Activated CD8-positive, alpha-beta T cell treated with anti-CD3 and anti-CD28 coated beads, Interleukin-2, amount 10 ng/mL, durations not matched to agents 7 days and 5 days (primary cell): ENCODE data around the gene MTREX. TPM values are rescaled to one million over a fixed set of nuclear protein-coding genes. Genes with fewer than 3 reads are reported as not detected.

Source experiments
- ATAC-seq: fragments of 150-1000 bp; cut with Tn5 transposase; one replicate; pipeline ENCODE4 v1.10.0; 2021; ENCODE audit warnings: moderate library complexity
- CTCF ChIA-PET: fragments of 350-600 bp; sonication (Branson Sonifier 250); formaldehyde crosslinking; loops from one replicate; lab custom pipeline; 2021; ENCODE audit warnings: antibody characterized with exemption; lab: Charles Lee
- POLR2A ChIA-PET: fragments of 350-600 bp; sonication (Branson Sonifier 250); formaldehyde crosslinking; loops from one replicate; lab custom pipeline; 2021; ENCODE audit warnings: antibody characterized with exemption; lab: Charles Lee
- DNase-seq: peaks from one replicate; pipeline ENCODE4 v3.0.0-alpha.2; 2020
- H3K27ac Mint-ChIP-seq: one replicate; pipeline ENCODE4 v1.8.0; 2021; ENCODE audit warnings: mild to moderate bottlenecking, mixed read lengths
- H3K27me3 Mint-ChIP-seq: one replicate; pipeline ENCODE4 v1.8.0; 2021; ENCODE audit warnings: low read depth, mixed read lengths
- H3K36me3 Mint-ChIP-seq: one replicate; pipeline ENCODE4 v1.8.0; 2021; ENCODE audit warnings: low read depth, mixed read lengths
- H3K4me1 Mint-ChIP-seq: one replicate; pipeline ENCODE4 v1.8.0; 2021; ENCODE audit warnings: low read depth, mixed read lengths
- H3K4me3 Mint-ChIP-seq: one replicate; pipeline ENCODE4 v1.8.0; 2021; ENCODE audit warnings: mild to moderate bottlenecking, mixed read lengths
- H3K9me3 Mint-ChIP-seq: one replicate; pipeline ENCODE4 v1.8.0; 2022; ENCODE audit warnings: mixed read lengths; ENCODE audit not compliant: insufficient read depth
- total RNA-seq, 2 experiments: library from RNA; stranded (reverse); gene quantifications; one replicate each; pipeline ENCODE4 v1.2.3, GENCODE V29; 2021

The MTREX gene
- total RNA-seq = 10 to 100 TPM; 61.8 to 67.1 TPM

- ChIA-PET CTCF (interaction anchor here (0.8 to 2.7 kb wide), 11 partner anchors 11 to 394 kb away, joined by 3 to 9 read pairs (median 4); no protein-coding TSS in a partner anchor), POLR2A (interaction anchor here (0.6 to 2.4 kb wide), 13 partner anchors 9 to 1624 kb away, joined by 3 to 9 read pairs (median 5); partner anchors contain the start of gene PLPP1)
- ATAC-seq (peak; percentile 98), DNase-seq (peak; percentile 93)
- no peak within 1 kb of the TSS for H3K27ac Mint-ChIP-seq
- no peaks in the 10 kb centered on the region for H3K27me3 Mint-ChIP-seq
- H3K36me3 Mint-ChIP-seq = peaks cover 24% of the 10 kb centered on the region
- H3K4me3 Mint-ChIP-seq = no peak within 1 kb of the TSS
- H3K9me3 Mint-ChIP-seq = peaks cover 4% of the 10 kb centered on the region
- peaks cover 23% of the 10 kb centered on the region for H3K4me1 Mint-ChIP-seq
These were observed at the start of gene MTREX, which contains the start of gene DHX29 for GRCh38 chr5:55307383-55308253. TSS of gene MTREX (plus strand) at chr5:55307989. CDS start at chr5:55308014, 25 bp downstream. TSS of gene DHX29 (minus strand) at chr5:55307694. CDS start at chr5:55307573, 121 bp downstream.

- Mint-ChIP-seq H3K27me3 (no peaks in the 10 kb centered on the region), H3K4me3 (no peak overlapping the region), H3K9me3 (no peaks in the 10 kb centered on the region), H3K4me1 (no peaks in the 10 kb centered on the region), H3K36me3 (peaks cover 35% of the 10 kb centered on the region), H3K27ac (no peak overlapping the region)
- ChIA-PET POLR2A (no interaction called here), CTCF (interaction anchor here (1.2 to 1.4 kb wide), 2 partner anchors 32 to 99 kb away, joined by 3 to 4 read pairs; partner anchors contain the start of gene GPX8)
- DNase-seq (no peak), ATAC-seq (no peak)
These were observed 49.5 kb upstream of the MTREX start for GRCh38 chr5:55258339-55258738.

GRCh38 chr5:55276771-55277170 is 31.0 kb upstream of the MTREX start:
- DNase-seq (no peak), ATAC-seq (no peak)
- ChIA-PET CTCF (no interaction called here), POLR2A (no interaction called here)
- H3K9me3 Mint-ChIP-seq = no peaks in the 10 kb centered on the region
- no peak overlapping the region for H3K4me3 Mint-ChIP-seq
- peaks cover 37% of the 10 kb centered on the region for H3K36me3 Mint-ChIP-seq
- H3K4me1 Mint-ChIP-seq = no peaks in the 10 kb centered on the region
- H3K27me3 Mint-ChIP-seq = no peaks in the 10 kb centered on the region
- H3K27ac Mint-ChIP-seq = no peak overlapping the region

GRCh38 chr5:55278778-55279177 is 29.0 kb upstream of the MTREX start:
- Mint-ChIP-seq H3K27me3 (no peaks in the 10 kb centered on the region), H3K4me3 (no peak overlapping the region), H3K36me3 (peaks cover 39% of the 10 kb centered on the region), H3K27ac (no peak overlapping the region), H3K4me1 (no peaks in the 10 kb centered on the region), H3K9me3 (no peaks in the 10 kb centered on the region)
- no peak for ATAC-seq
- DNase-seq = no peak
- POLR2A ChIA-PET = no interaction called here
- CTCF ChIA-PET = no interaction called here

GRCh38 chr5:55286411-55286933 is 21.3 kb upstream of the MTREX start:
- Mint-ChIP-seq H3K27ac (no peak overlapping the region), H3K36me3 (peaks cover 38% of the 10 kb centered on the region), H3K27me3 (no peaks in the 10 kb centered on the region), H3K9me3 (no peaks in the 10 kb centered on the region), H3K4me3 (no peak overlapping the region), H3K4me1 (no peaks in the 10 kb centered on the region)
- no peak for DNase-seq
- ChIA-PET POLR2A (no interaction called here), CTCF (no interaction called here)
- no peak for ATAC-seq

- Mint-ChIP-seq H3K36me3 (peaks cover 45% of the 10 kb centered on the region), H3K4me3 (no peak overlapping the region), H3K27ac (no peak overlapping the region), H3K9me3 (no peaks in the 10 kb centered on the region), H3K27me3 (no peaks in the 10 kb centered on the region), H3K4me1 (no peaks in the 10 kb centered on the region)
- POLR2A ChIA-PET = no interaction called here
- CTCF ChIA-PET = no interaction called here
- ATAC-seq (no peak), DNase-seq (no peak)
These were observed 18.0 kb upstream of the MTREX start for GRCh38 chr5:55289808-55290207.

- ChIA-PET POLR2A (no interaction called here), CTCF (interaction anchor here (1.0 kb wide), 1 partner anchor 15 kb away, joined by 3 read pairs; no protein-coding TSS in a partner anchor)
- ATAC-seq (no peak), DNase-seq (no peak)
- Mint-ChIP-seq H3K36me3 (peaks cover 51% of the 10 kb centered on the region), H3K4me1 (no peaks in the 10 kb centered on the region), H3K27me3 (no peaks in the 10 kb centered on the region), H3K9me3 (no peaks in the 10 kb centered on the region), H3K4me3 (no peak overlapping the region), H3K27ac (no peak overlapping the region)
These were observed 16.8 kb upstream of the MTREX start for GRCh38 chr5:55290991-55291390.

GRCh38 chr5:55294935-55295334 is 12.9 kb upstream of the MTREX start:
- DNase-seq (no peak), ATAC-seq (no peak)
- Mint-ChIP-seq H3K27me3 (no peaks in the 10 kb centered on the region), H3K27ac (no peak overlapping the region), H3K36me3 (peaks cover 62% of the 10 kb centered on the region), H3K9me3 (no peaks in the 10 kb centered on the region), H3K4me3 (no peak overlapping the region), H3K4me1 (no peaks in the 10 kb centered on the region)
- POLR2A ChIA-PET = interaction anchor here (0.6 to 0.8 kb wide), 2 partner anchors 13 to 28 kb away, joined by 3 to 4 read pairs; partner anchors contain the start of genes DHX29 and MTREX
- CTCF ChIA-PET = interaction anchor here (0.6 kb wide), 1 partner anchor 71 kb away, joined by 3 read pairs; no protein-coding TSS in a partner anchor

- H3K4me3 Mint-ChIP-seq = no peak overlapping the region
- no peaks in the 10 kb centered on the region for H3K27me3 Mint-ChIP-seq
- no peak for DNase-seq
- no peak for ATAC-seq
- H3K36me3 Mint-ChIP-seq = peaks cover 45% of the 10 kb centered on the region
- POLR2A ChIA-PET = no interaction called here
- CTCF ChIA-PET = interaction anchor here (0.6 kb wide), 1 partner anchor 32 kb away, joined by 3 read pairs; no protein-coding TSS in a partner anchor
- peaks cover 8% of the 10 kb centered on the region for H3K9me3 Mint-ChIP-seq
- peaks cover 10% of the 10 kb centered on the region for H3K4me1 Mint-ChIP-seq
- no peak overlapping the region for H3K27ac Mint-ChIP-seq
These were observed 6.9 kb upstream of the MTREX start for GRCh38 chr5:55300890-55301289.

- peaks cover 31% of the 10 kb centered on the region for H3K36me3 Mint-ChIP-seq
- DNase-seq (no peak), ATAC-seq (no peak)
- H3K27me3 Mint-ChIP-seq = no peaks in the 10 kb centered on the region
- no peak overlapping the region for H3K27ac Mint-ChIP-seq
- peaks cover 10% of the 10 kb centered on the region for H3K4me1 Mint-ChIP-seq
- POLR2A ChIA-PET = no interaction called here
- CTCF ChIA-PET = interaction anchor here (1.3 kb wide), 1 partner anchor 9 kb away, joined by 3 read pairs; no protein-coding TSS in a partner anchor
- no peak overlapping the region for H3K4me3 Mint-ChIP-seq
- peaks cover 8% of the 10 kb centered on the region for H3K9me3 Mint-ChIP-seq
These were observed 4.5 kb upstream of the MTREX start for GRCh38 chr5:55303238-55303690.

- H3K4me3 Mint-ChIP-seq = no peak overlapping the region
- peaks cover 8% of the 10 kb centered on the region for H3K9me3 Mint-ChIP-seq
- H3K27ac Mint-ChIP-seq = no peak overlapping the region
- peaks cover 10% of the 10 kb centered on the region for H3K4me1 Mint-ChIP-seq
- H3K36me3 Mint-ChIP-seq = peaks cover 25% of the 10 kb centered on the region
- ChIA-PET CTCF (no interaction called here), POLR2A (interaction anchor here (0.6 kb wide), 1 partner anchor 417 kb away, joined by 3 read pairs; no protein-coding TSS in a partner anchor)
- ATAC-seq (no peak), DNase-seq (no peak)
- H3K27me3 Mint-ChIP-seq = no peaks in the 10 kb centered on the region
These were observed 3.2 kb upstream of the MTREX start for GRCh38 chr5:55304584-55304983.
